WTC11 (cell line): ENCODE measurements around the gene IQCB1. TPM values are rescaled to one million over a fixed set of nuclear protein-coding genes. Genes with fewer than 3 reads are reported as not detected.

Source experiments
- ATAC-seq: fragments of 200-7000 bp; cut with Tn5 transposase; 2 replicates; pipeline ENCODE4 v1.10.0; 2021; ENCODE audit warnings: mild to moderate bottlenecking, moderate library complexity
- CTCF ChIA-PET: fragments of 300-600 bp; sonication (Branson Sonifier 250); formaldehyde crosslinking; loops from one replicate; lab custom pipeline; 2021; ENCODE audit warnings: antibody characterized with exemption; lab: Charles Lee
- POLR2A ChIA-PET: fragments of 350-600 bp; sonication (Branson Sonifier 250); formaldehyde crosslinking; loops from one replicate; lab custom pipeline; 2021; ENCODE audit warnings: antibody characterized with exemption; lab: Charles Lee
- DNase-seq: peaks from one replicate; pipeline ENCODE4 v3.0.0; 2021; ENCODE audit warnings: low spot score
- H3K27ac Mint-ChIP-seq: 2 replicates; pipeline ENCODE4 v1.8.0; 2021; ENCODE audit warnings: mixed read lengths
- H3K27me3 Mint-ChIP-seq: 2 replicates; pipeline ENCODE4 v1.8.0; 2021; ENCODE audit warnings: low read depth, mild to moderate bottlenecking, moderate library complexity, mixed read lengths
- H3K36me3 Mint-ChIP-seq: 2 replicates; pipeline ENCODE4 v1.8.0; 2021; ENCODE audit warnings: mixed read lengths
- H3K4me1 Mint-ChIP-seq: 2 replicates; pipeline ENCODE4 v1.8.0; 2022; ENCODE audit warnings: mixed read lengths
- H3K4me3 Mint-ChIP-seq: 2 replicates; pipeline ENCODE4 v1.8.0; 2021; ENCODE audit warnings: mild to moderate bottlenecking, moderate library complexity, mixed read lengths
- H3K9me3 Mint-ChIP-seq: 2 replicates; pipeline ENCODE4 v1.8.0; 2021; ENCODE audit warnings: mixed read lengths
- E2F5 ChIP-seq: sonication (generic); formaldehyde crosslinking; IDR thresholded peaks from 2 replicates; pipeline ENCODE4 v1.8.1; 2022; ENCODE audit warnings: mild to moderate bottlenecking, moderate library complexity, missing genetic modification reagents
- GTF2I ChIP-seq: fragments of 250-450 bp; sonication (Bioruptor Pico); conservative IDR thresholded peaks from 2 replicates; pipeline ENCODE4 v1.4.0; 2021; ENCODE audit warnings: mild to moderate bottlenecking
- HMGA2 ChIP-seq: fragments of 250-450 bp; sonication (Bioruptor Pico); IDR thresholded peaks from 2 replicates; pipeline ENCODE4 v1.4.0; 2021; ENCODE audit warnings: mild to moderate bottlenecking, moderate library complexity
- HMGXB4 ChIP-seq: sonication (generic); formaldehyde crosslinking; IDR thresholded peaks from 2 replicates; pipeline ENCODE4 v1.8.1; 2023; ENCODE audit warnings: mild to moderate bottlenecking, moderate library complexity, missing genetic modification reagents
- IRF2 ChIP-seq: sonication (generic); formaldehyde crosslinking; IDR thresholded peaks from 2 replicates; pipeline ENCODE4 v1.8.0; 2022; ENCODE audit warnings: low read depth, missing genetic modification reagents, borderline replicate concordance
- JUN ChIP-seq: sonication (generic); formaldehyde crosslinking; IDR thresholded peaks from 2 replicates; pipeline ENCODE4 v1.8.0; 2023; ENCODE audit warnings: mild to moderate bottlenecking, missing genetic modification reagents
- NFYB ChIP-seq: sonication (generic); formaldehyde crosslinking; conservative IDR thresholded peaks from 2 replicates; pipeline ENCODE4 v1.8.0; 2022; ENCODE audit warnings: low read depth, missing genetic modification reagents
- NR2C2 ChIP-seq: sonication (generic); formaldehyde crosslinking; IDR thresholded peaks from 2 replicates; pipeline ENCODE4 v1.8.0; 2022; ENCODE audit warnings: mild to moderate bottlenecking, missing genetic modification reagents
- PREB ChIP-seq: sonication (generic); formaldehyde crosslinking; IDR thresholded peaks from 2 replicates; pipeline ENCODE4 v1.8.1; 2022; ENCODE audit warnings: mild to moderate bottlenecking, missing genetic modification reagents, moderate library complexity, borderline replicate concordance
- ZNF138 ChIP-seq: sonication (generic); formaldehyde crosslinking; conservative IDR thresholded peaks from 2 replicates; pipeline ENCODE4 v1.8.1; 2022; ENCODE audit warnings: mild to moderate bottlenecking, moderate library complexity, missing genetic modification reagents
- ZNF317 ChIP-seq: sonication (generic); formaldehyde crosslinking; IDR thresholded peaks from 2 replicates; pipeline ENCODE4 v1.8.1; 2023; ENCODE audit warnings: low read depth, mild to moderate bottlenecking, moderate library complexity, missing genetic modification reagents, borderline replicate concordance
- total RNA-seq: library from RNA; stranded (reverse); gene quantifications from 3 replicates; pipeline ENCODE4 v1.2.3, GENCODE V29; 2021
- TF ChIP-seq, protein P1 (sequence below): sonication (generic); formaldehyde crosslinking; IDR thresholded peaks from 2 replicates; pipeline ENCODE4 v1.8.0; 2022; ENCODE audit warnings: missing genetic modification reagents
- TF ChIP-seq, protein P2 (sequence below): sonication (generic); formaldehyde crosslinking; IDR thresholded peaks from 2 replicates; pipeline ENCODE4 v1.8.0; 2023; ENCODE audit warnings: missing genetic modification reagents
- TF ChIP-seq, protein P3 (sequence below): fragments of 200-600 bp; IDR thresholded peaks from 2 replicates; pipeline ENCODE4 v1.8.0; 2022; ENCODE audit warnings: antibody characterized with exemption
- TF ChIP-seq, protein P4 (sequence below): sonication (generic); formaldehyde crosslinking; IDR thresholded peaks from 2 replicates; pipeline ENCODE4 v1.8.1; 2023; ENCODE audit warnings: mild to moderate bottlenecking, missing genetic modification reagents, moderate library complexity
- TF ChIP-seq, protein P5 (sequence below): fragments of 250-450 bp; sonication (Bioruptor Pico); IDR thresholded peaks from 2 replicates; pipeline ENCODE4 v2.1.2; 2022; ENCODE audit warnings: mild to moderate bottlenecking, moderate library complexity

The IQCB1 gene
- total RNA-seq, 1 experiment from 2014 or later = 30.2 TPM

DNA sequence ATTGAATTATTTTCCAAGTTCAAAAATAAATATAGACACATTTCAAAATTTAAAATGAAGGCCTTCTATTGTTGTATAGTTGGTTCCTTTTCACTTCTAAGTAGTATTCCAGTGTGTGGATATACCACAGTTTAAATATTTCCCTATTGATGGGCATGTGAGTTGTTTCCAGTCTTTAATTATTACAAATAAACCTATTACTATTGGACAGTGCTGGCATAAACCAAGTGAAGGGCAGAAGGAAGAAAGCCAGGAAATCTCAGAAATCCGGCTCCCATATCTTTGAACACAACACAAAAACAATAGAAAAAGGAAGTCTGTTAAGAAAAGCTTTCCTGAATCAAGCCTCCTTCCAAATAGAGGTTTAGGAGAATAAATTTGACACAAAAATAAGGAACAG, 111.4 kb downstream of the IQCB1 start:
- Mint-ChIP-seq H3K36me3 (peaks cover 55% of the 10 kb centered on the region), H3K27ac (no peak overlapping the region), H3K9me3 (peaks cover 8% of the 10 kb centered on the region), H3K27me3 (no peaks in the 10 kb centered on the region), H3K4me1 (no peaks in the 10 kb centered on the region), H3K4me3 (no peak overlapping the region)
- ATAC-seq (no peak), DNase-seq (no peak)
- no peak for TF ChIP-seq PREB (CRISPR knock-in tag)
- TF ChIP-seq, protein P1, sequence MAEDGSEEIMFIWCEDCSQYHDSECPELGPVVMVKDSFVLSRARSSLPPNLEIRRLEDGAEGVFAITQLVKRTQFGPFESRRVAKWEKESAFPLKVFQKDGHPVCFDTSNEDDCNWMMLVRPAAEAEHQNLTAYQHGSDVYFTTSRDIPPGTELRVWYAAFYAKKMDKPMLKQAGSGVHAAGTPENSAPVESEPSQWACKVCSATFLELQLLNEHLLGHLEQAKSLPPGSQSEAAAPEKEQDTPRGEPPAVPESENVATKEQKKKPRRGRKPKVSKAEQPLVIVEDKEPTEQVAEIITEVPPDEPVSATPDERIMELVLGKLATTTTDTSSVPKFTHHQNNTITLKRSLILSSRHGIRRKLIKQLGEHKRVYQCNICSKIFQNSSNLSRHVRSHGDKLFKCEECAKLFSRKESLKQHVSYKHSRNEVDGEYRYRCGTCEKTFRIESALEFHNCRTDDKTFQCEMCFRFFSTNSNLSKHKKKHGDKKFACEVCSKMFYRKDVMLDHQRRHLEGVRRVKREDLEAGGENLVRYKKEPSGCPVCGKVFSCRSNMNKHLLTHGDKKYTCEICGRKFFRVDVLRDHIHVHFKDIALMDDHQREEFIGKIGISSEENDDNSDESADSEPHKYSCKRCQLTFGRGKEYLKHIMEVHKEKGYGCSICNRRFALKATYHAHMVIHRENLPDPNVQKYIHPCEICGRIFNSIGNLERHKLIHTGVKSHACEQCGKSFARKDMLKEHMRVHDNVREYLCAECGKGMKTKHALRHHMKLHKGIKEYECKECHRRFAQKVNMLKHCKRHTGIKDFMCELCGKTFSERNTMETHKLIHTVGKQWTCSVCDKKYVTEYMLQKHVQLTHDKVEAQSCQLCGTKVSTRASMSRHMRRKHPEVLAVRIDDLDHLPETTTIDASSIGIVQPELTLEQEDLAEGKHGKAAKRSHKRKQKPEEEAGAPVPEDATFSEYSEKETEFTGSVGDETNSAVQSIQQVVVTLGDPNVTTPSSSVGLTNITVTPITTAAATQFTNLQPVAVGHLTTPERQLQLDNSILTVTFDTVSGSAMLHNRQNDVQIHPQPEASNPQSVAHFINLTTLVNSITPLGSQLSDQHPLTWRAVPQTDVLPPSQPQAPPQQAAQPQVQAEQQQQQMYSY (CRISPR knock-in tag) = no peak
- TF ChIP-seq ZNF138 = no peak
- TF ChIP-seq, protein P2, sequence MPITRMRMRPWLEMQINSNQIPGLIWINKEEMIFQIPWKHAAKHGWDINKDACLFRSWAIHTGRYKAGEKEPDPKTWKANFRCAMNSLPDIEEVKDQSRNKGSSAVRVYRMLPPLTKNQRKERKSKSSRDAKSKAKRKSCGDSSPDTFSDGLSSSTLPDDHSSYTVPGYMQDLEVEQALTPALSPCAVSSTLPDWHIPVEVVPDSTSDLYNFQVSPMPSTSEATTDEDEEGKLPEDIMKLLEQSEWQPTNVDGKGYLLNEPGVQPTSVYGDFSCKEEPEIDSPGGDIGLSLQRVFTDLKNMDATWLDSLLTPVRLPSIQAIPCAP = no peak
- TF ChIP-seq, protein P3, sequence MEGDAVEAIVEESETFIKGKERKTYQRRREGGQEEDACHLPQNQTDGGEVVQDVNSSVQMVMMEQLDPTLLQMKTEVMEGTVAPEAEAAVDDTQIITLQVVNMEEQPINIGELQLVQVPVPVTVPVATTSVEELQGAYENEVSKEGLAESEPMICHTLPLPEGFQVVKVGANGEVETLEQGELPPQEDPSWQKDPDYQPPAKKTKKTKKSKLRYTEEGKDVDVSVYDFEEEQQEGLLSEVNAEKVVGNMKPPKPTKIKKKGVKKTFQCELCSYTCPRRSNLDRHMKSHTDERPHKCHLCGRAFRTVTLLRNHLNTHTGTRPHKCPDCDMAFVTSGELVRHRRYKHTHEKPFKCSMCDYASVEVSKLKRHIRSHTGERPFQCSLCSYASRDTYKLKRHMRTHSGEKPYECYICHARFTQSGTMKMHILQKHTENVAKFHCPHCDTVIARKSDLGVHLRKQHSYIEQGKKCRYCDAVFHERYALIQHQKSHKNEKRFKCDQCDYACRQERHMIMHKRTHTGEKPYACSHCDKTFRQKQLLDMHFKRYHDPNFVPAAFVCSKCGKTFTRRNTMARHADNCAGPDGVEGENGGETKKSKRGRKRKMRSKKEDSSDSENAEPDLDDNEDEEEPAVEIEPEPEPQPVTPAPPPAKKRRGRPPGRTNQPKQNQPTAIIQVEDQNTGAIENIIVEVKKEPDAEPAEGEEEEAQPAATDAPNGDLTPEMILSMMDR = no peak
- TF ChIP-seq HMGA2 (CRISPR knock-in tag) = no peak
- no peak for TF ChIP-seq IRF2
- TF ChIP-seq ZNF317 (CRISPR knock-in tag) = no peak
- TF ChIP-seq, protein P4, sequence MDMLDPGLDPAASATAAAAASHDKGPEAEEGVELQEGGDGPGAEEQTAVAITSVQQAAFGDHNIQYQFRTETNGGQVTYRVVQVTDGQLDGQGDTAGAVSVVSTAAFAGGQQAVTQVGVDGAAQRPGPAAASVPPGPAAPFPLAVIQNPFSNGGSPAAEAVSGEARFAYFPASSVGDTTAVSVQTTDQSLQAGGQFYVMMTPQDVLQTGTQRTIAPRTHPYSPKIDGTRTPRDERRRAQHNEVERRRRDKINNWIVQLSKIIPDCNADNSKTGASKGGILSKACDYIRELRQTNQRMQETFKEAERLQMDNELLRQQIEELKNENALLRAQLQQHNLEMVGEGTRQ (CRISPR knock-in tag) = no peak
- TF ChIP-seq, protein P5, sequence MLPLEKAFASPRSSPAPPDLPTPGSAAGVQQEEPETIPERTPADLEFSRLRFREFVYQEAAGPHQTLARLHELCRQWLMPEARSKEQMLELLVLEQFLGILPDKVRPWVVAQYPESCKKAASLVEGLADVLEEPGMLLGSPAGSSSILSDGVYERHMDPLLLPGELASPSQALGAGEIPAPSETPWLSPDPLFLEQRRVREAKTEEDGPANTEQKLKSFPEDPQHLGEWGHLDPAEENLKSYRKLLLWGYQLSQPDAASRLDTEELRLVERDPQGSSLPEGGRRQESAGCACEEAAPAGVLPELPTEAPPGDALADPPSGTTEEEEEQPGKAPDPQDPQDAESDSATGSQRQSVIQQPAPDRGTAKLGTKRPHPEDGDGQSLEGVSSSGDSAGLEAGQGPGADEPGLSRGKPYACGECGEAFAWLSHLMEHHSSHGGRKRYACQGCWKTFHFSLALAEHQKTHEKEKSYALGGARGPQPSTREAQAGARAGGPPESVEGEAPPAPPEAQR = no peak
- no peak for TF ChIP-seq JUN (CRISPR knock-in tag)
- TF ChIP-seq NFYB (CRISPR knock-in tag) = no peak
- no peak for TF ChIP-seq GTF2I
- TF ChIP-seq NR2C2 (CRISPR knock-in tag) = no peak
- no peak for TF ChIP-seq HMGXB4 (CRISPR knock-in tag)
- TF ChIP-seq E2F5 = no peak
- ChIA-PET POLR2A (no interaction called here), CTCF (no interaction called here)
